Measurements from ENCODE around the gene CD200.

DNA sequence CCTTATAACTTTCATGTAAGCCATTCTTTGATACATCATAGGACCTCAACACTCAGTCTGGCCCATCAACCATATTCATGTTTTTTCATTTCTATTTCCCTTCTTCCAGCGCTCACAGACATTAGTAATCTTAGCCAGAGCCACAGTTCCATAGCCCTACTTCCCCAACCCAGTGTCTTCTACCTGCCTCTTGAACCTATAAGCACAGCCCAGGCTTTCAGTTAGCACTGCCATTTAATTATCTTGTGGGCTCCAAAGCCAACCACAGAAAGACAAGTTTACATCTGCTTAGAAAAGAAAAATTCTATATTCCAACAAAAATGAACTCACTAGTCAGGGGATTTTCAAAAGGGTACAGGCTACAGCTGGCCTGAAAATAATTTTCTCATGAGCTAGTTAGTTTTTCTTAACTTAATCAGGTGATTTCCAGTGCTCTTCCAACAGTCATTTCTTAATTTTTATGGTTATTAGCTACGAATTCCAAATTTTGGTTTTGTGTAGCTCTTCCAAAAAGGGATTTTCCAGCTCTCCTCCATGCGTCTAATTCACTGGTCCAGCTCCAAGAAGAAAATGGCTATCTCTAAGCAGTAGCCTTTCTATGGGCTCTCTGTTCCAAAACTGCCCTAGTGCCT is 13.7 kb downstream of the CD200 start:
- TF ChIP-seq, protein P1, sequence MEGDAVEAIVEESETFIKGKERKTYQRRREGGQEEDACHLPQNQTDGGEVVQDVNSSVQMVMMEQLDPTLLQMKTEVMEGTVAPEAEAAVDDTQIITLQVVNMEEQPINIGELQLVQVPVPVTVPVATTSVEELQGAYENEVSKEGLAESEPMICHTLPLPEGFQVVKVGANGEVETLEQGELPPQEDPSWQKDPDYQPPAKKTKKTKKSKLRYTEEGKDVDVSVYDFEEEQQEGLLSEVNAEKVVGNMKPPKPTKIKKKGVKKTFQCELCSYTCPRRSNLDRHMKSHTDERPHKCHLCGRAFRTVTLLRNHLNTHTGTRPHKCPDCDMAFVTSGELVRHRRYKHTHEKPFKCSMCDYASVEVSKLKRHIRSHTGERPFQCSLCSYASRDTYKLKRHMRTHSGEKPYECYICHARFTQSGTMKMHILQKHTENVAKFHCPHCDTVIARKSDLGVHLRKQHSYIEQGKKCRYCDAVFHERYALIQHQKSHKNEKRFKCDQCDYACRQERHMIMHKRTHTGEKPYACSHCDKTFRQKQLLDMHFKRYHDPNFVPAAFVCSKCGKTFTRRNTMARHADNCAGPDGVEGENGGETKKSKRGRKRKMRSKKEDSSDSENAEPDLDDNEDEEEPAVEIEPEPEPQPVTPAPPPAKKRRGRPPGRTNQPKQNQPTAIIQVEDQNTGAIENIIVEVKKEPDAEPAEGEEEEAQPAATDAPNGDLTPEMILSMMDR (conservative IDR thresholded peaks at IDR 0.05 in 1 of 2, IDR thresholded peaks at IDR 0.05 in 1 of 2; ENCODE audit: extremely low read depth in 1 of 2, insufficient read depth in 1 of 2, low read depth in 1 of 2, low read length in 2 of 2): no peak
- no peak for TF ChIP-seq EZH2 (IDR thresholded peaks at IDR 0.05; ENCODE audit: borderline replicate concordance, low read length)
